Measurements from ENCODE around the gene SLC12A7. TPM values are rescaled to one million over a fixed set of nuclear protein-coding genes. Genes with fewer than 3 reads are reported as not detected.

SLC12A7 gene
- total and polyA plus RNA-seq, 2 donors: 10.2 to 23.8 TPM

- 89% methylated on average over 39 of the region's 39 CpGs for WGBS
Observed at GRCh38 chr5:1054799-1055775, 56.8 kb downstream of the SLC12A7 start.

DNA sequence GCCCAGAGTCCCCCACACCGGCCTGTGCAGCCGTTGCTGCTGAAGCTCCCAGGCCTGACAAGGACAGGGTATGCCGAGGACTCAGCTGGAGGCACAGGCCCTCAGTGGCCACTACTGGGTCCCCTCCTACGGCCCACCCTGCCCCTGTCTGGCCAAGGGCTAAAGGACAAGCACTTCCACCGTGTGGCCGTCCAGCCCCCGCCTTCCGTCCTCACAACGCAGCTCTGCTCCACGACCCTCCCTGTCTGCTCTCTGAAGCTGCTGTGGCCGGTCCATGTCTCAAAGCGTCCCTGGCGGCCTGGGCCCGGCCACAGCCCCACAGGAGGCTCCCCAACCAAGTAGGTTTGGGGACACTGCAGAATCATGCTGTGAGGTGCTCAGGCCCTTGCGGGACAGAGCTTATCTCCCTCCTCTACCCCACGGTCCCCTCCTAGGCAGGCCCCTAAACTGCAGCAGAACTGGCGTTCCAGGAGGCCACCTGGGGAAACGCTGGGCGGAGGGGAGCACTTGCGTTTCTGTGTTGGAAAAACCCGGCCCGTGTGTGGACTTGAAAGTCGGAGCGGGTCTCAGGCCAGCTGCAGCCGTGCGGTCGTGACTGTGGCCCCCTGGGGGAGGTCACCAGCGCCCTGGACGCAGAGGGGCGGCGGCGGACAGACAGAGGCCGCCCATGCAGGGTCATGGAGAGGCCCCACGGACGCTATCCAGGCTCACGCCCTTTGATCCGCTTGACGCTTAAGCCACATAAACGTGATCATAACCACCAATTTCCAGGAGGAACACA, 57.7 kb downstream of the SLC12A7 start:
- DNase-seq (ENCODE audit: extremely low spot score): no peak
- Histone ChIP-seq H3K4me1 (ENCODE audit: insufficient read depth) (no peaks in the 10 kb centered on the region), H3K4me3 (ENCODE audit: low read depth, low read length) (no peak overlapping the region), H3K36me3 (ENCODE audit: insufficient read depth) (peaks cover 12% of the 10 kb centered on the region), H3K27ac (ENCODE audit: low read depth) (no peak overlapping the region)
- WGBS: 86% methylated on average over 39 of the region's 39 CpGs

More at GRCh38 chr5:1054799-1055775, 56.8 kb downstream of the SLC12A7 start:
- H3K4me3 ChIP-seq (ENCODE audit: low read depth, low read length): no peak overlapping the region
- H3K4me1 ChIP-seq (ENCODE audit: insufficient read depth): no peaks in the 10 kb centered on the region
- no peak for DNase-seq (ENCODE audit: extremely low spot score)
- H3K36me3 ChIP-seq (ENCODE audit: insufficient read depth): peaks cover 12% of the 10 kb centered on the region
- H3K27ac ChIP-seq (ENCODE audit: low read depth): no peak overlapping the region

- no peak for DNase-seq (ENCODE audit: extremely low spot score)
- H3K4me1 ChIP-seq (ENCODE audit: insufficient read depth): no peaks in the 10 kb centered on the region
- peaks cover 10% of the 10 kb centered on the region for H3K36me3 ChIP-seq (ENCODE audit: insufficient read depth)
- whole genome bisulfite sequencing: 92% methylated on average over 32 of the region's 32 CpGs
- no peak overlapping the region for H3K4me3 ChIP-seq (ENCODE audit: low read depth, low read length)
- H3K27ac ChIP-seq (ENCODE audit: low read depth): no peak overlapping the region
Observed at GRCh38 chr5:1053391-1054017, 58.4 kb downstream of the SLC12A7 start.

- no peak for DNase-seq (ENCODE audit: extremely low spot score)
- no peak overlapping the region for H3K27ac ChIP-seq (ENCODE audit: low read depth)
- 89% methylated on average over 29 of the region's 29 CpGs for WGBS
- H3K4me1 ChIP-seq (ENCODE audit: insufficient read depth): no peaks in the 10 kb centered on the region
- H3K36me3 ChIP-seq (ENCODE audit: insufficient read depth): peaks cover 6% of the 10 kb centered on the region
- H3K4me3 ChIP-seq (ENCODE audit: low read depth, low read length): no peak overlapping the region
Observed at GRCh38 chr5:1052641-1053390, 59.0 kb downstream of the SLC12A7 start.

GRCh38 chr5:1052076-1052475, 59.8 kb downstream of the SLC12A7 start:
- Histone ChIP-seq H3K36me3 (ENCODE audit: insufficient read depth) (peaks cover 4% of the 10 kb centered on the region), H3K27ac (ENCODE audit: low read depth) (no peak overlapping the region)
- 95% methylated on average over 17 of the region's 17 CpGs for WGBS

GRCh38 chr5:1051366-1051720, 60.5 kb downstream of the SLC12A7 start:
- Histone ChIP-seq H3K4me1 (ENCODE audit: insufficient read depth) (no peaks in the 10 kb centered on the region), H3K36me3 (ENCODE audit: insufficient read depth) (peaks cover 4% of the 10 kb centered on the region), H3K4me3 (ENCODE audit: low read depth, low read length) (no peak overlapping the region), H3K27ac (ENCODE audit: low read depth) (no peak overlapping the region)
- DNase-seq (ENCODE audit: extremely low spot score): no peak
- 87% methylated on average over 16 of the region's 16 CpGs for WGBS

More at GRCh38 chr5:1052076-1052475, 59.8 kb downstream of the SLC12A7 start:
- Histone ChIP-seq H3K4me1 (ENCODE audit: insufficient read depth) (no peaks in the 10 kb centered on the region), H3K4me3 (ENCODE audit: low read depth, low read length) (no peak overlapping the region)
- no peak for DNase-seq (ENCODE audit: extremely low spot score)

- whole genome bisulfite sequencing: 83% methylated on average over 29 of the region's 29 CpGs
- DNase-seq (ENCODE audit: extremely low spot score): no peak
- no peak overlapping the region for H3K27ac ChIP-seq (ENCODE audit: low read depth)
- H3K4me3 ChIP-seq (ENCODE audit: low read depth, low read length): no peak overlapping the region
- no peaks in the 10 kb centered on the region for H3K4me1 ChIP-seq (ENCODE audit: insufficient read depth)
- peaks cover under 1% of the 10 kb centered on the region for H3K36me3 ChIP-seq (ENCODE audit: insufficient read depth)
Observed at GRCh38 chr5:1050423-1051365, 61.2 kb downstream of the SLC12A7 start.

DNA sequence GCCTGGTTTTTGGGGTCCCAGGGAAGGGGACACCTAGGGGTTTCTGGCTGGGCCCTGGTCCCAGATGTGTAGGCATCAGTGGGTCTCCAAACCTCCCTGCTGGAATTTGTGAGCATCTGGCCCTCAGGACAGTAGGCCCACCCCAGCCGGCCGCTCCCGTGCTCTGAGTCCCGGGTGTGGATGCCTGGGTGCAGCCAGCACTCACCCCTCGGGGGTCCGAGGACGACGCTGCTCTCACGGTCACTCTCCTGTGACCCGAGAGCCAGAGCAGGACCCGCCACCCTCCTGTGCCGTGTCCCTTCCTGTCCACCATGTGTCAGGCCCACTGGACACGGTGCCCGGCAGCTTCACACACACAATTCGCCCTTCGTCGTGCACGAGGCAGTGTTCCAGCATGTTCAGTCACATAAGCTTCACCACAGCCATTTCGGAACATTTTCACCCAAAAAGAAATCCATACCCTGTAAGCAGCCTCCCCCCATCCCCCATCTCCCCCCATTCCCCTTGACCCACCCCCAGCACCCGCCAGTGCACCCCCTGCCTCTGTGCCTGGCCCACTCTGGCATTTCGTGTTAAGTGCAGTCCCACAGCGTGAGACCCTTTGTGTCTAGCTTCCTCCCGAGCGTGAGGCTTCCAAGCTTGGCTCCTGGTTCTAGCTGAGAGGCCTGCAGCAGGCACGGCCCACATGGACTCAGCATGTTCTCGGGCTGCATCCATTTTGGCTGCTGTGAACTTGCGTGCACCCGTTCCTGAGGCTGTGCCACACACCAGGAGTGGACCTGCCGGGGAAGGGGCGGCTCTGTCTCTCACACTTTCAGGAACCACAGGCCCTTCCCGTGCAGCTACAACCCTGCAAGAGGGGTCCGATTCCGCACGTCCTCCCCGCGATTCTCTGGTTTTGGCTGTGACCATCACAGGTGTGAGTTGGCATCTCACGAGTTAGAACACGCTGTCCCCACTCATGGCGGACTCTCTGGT, 62.7 kb downstream of the SLC12A7 start:
- no peak for DNase-seq (ENCODE audit: extremely low spot score)
- WGBS: 84% methylated on average over 39 of the region's 39 CpGs
- H3K4me3 ChIP-seq (ENCODE audit: low read depth, low read length): no peak overlapping the region
- H3K4me1 ChIP-seq (ENCODE audit: insufficient read depth): no peaks in the 10 kb centered on the region
- H3K36me3 ChIP-seq (ENCODE audit: insufficient read depth): no peaks in the 10 kb centered on the region
- no peak overlapping the region for H3K27ac ChIP-seq (ENCODE audit: low read depth)

- no peaks in the 10 kb centered on the region for H3K4me1 ChIP-seq (ENCODE audit: insufficient read depth)
- no peak overlapping the region for H3K27ac ChIP-seq (ENCODE audit: low read depth)
- WGBS: 91% methylated on average over 11 of the region's 11 CpGs
- H3K36me3 ChIP-seq (ENCODE audit: insufficient read depth): no peaks in the 10 kb centered on the region
- no peak for DNase-seq (ENCODE audit: extremely low spot score)
- H3K4me3 ChIP-seq (ENCODE audit: low read depth, low read length): no peak overlapping the region
Observed at GRCh38 chr5:1048162-1048721, 63.6 kb downstream of the SLC12A7 start.

DNA sequence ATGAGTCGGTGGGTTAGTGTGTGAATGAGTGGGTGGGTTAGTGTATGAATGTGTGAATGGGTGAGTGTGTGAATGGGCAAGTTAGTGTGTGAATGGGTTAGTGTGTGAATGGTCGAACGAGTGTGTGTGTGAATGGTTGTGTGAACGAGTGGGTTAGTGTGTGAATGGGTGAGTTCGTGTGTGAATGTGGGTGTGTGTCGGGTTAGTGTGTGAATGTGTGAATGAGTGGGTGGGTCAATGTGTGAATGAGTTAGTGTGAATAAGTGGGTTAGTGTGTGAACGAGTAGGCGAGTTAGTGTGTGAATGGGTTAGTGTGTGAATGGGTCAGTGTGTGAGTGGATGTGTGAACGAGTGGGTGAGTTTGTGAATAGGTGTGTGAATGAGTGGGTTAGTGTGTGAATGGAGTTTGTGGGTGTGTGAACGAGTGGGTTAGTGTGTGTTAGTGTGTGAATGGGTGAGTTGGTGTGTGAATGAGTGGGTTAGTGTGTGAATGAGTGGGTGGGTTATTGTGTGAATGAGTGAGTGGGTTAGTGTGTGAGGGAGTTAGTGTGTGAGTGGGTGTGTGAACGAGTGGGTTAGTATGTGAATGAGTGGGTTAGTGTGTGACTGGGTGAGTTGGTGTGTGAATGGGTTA, 64.4 kb downstream of the SLC12A7 start:
- WGBS: 95% methylated on average over 11 of the region's 11 CpGs
- Histone ChIP-seq H3K4me3 (ENCODE audit: low read depth, low read length) (no peak overlapping the region), H3K4me1 (ENCODE audit: insufficient read depth) (no peaks in the 10 kb centered on the region), H3K27ac (ENCODE audit: low read depth) (no peak overlapping the region), H3K36me3 (ENCODE audit: insufficient read depth) (no peaks in the 10 kb centered on the region)
- DNase-seq (ENCODE audit: extremely low spot score): no peak

Data from urinary bladder (tissue), 4 donors.